Right lobe of liver (tissue), 6 donors: ENCODE measurements around the gene PDZD4. TPM values are rescaled to one million over a fixed set of nuclear protein-coding genes. Genes with fewer than 3 reads are reported as not detected.

Experiments used
- ATAC-seq, 4 donors: fragments of 200-7000 bp; cut with Tn5 transposase; one replicate each; pipeline ENCODE4 v1.9.1; 2020; ENCODE audit warnings: mild to moderate bottlenecking in 4 of 4, moderate library complexity in 4 of 4
- DNase-seq, 3 donors: peaks; one replicate each; pipeline ENCODE4 v3.0.0-alpha.2; 2020
- H3K27ac ChIP-seq, 3 donors: fragments of 200-600 bp; one replicate each; pipeline ENCODE4 v1.8.0; 2022
- H3K27me3 ChIP-seq, 2 donors: fragments of 200-600 bp; one replicate each; pipeline ENCODE4 v1.8.0; 2022
- H3K36me3 ChIP-seq, 4 donors: fragments of 200-600 bp; sonication (generic) in 1 of 4; one replicate each; pipeline versions ENCODE4 v1.5.1 to v1.8.0; 2017 to 2022; ENCODE audit warnings: control low read depth in 1 of 4
- H3K4me1 ChIP-seq, 4 donors: fragments of 200-600 bp; sonication (generic) in 1 of 4; one replicate each; pipeline versions ENCODE4 v1.5.1 to v1.8.0; 2017 to 2022; ENCODE audit warnings: control low read depth in 1 of 4
- H3K4me3 ChIP-seq, 3 donors: fragments of 200-600 bp; one replicate each; pipeline ENCODE4 v1.8.0; 2022
- H3K9me3 ChIP-seq, 4 donors: fragments of 200-600 bp; sonication (generic) in 1 of 4; one replicate each; pipeline versions ENCODE4 v1.5.1 to v1.8.0; 2017 to 2022; ENCODE audit warnings: control low read depth in 1 of 4
- CTCF ChIP-seq, 4 donors: fragments of 200-600 bp in 3 of 4; fragments of 450-650 bp in 1 of 4; IDR thresholded peaks; one replicate each; pipeline versions ENCODE4 v1.5.1 to v1.8.0; 2016 to 2022; ENCODE audit warnings: antibody characterized with exemption in 4 of 4, mild to moderate bottlenecking in 2 of 4
- POLR2A ChIP-seq: fragments of 450-650 bp; IDR thresholded peaks from one replicate; pipeline ENCODE4 v1.6.1; 2017; ENCODE audit warnings: antibody characterized with exemption, mild to moderate bottlenecking
- WGBS: methylation state at CpG from one replicate; pipeline ENCODE4 v1.1.6; 2018; ENCODE audit warnings: low coverage, low lambda C conversion rate; ENCODE audit not compliant: insufficient coverage; ENCODE audit errors: missing lambda C conversion rate; 5-methylcytosine and 5-hydroxymethylcytosine counted together
- intact Hi-C, 2 donors: fragments of 100-400 bp; cut with DNase I; formaldehyde crosslinking; loops; one replicate each; pipeline versions ENCODE4 v1.11.2 to v1.14.1; 2022
- total RNA-seq, 6 experiments: library from RNA; depleted of rRNA in 2 of 6; stranded (reverse); fragments of >200 nt in 2 of 6; fragmentation: NEBNext Ultra II Directional in 3 of 6; extraction: Animal tissue kit (Norgen Biotek cat#: 25700) in 3 of 6; gene quantifications; one replicate each; pipeline versions ENCODE4 v1.1.0 to v1.2.4, GENCODE V29; 2016 to 2023
- donor health status: DM: no; HTN: yes; CAD: no.
- donor health status: DM: no; HTN: no; CAD: no.
- donor health status: DM: no; HTN: no; CAD: no.
- donor health status: DM: no; HTN: yes; CAD: no.
- donor health status: DM: no; HTN: yes; CAD: no.

The PDZD4 gene
- total RNA-seq, 6 experiments from 2014 or later = 0.61 to 2.3 (median 1.5) TPM

DNA sequence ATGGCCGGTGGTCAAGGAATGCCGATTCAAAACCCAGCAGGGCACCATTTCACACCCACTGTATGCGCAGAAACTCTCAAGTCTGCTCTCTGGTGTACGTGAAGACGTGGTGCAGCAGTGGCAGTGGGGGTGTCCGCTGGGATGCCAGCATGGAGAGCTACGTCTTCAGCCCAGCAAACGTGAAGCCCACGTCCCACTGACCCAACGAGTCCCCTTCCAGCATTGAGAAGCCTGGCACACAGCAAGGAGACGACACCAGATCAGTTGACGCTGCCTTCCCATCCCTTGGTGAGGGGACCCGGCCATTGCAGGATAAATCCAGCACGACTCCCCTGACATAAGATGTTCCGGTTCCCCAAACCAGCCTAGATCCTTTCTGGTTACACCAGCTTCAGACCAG lies 68.5 kb downstream of the PDZD4 start:
- intact Hi-C loops = loop anchor here in 1 of 2 donors (5.0 kb wide), 1 partner anchor 190 kb away; no protein-coding TSS in a partner anchor
- DNase-seq (peak in 1 of 3 donors; percentile 24), ATAC-seq (no peak)
- no peak overlapping the region for H3K27ac ChIP-seq
- 60% methylated on average over 2 of the region's 15 CpGs for WGBS
- no peak for TF ChIP-seq POLR2A
- TF ChIP-seq CTCF (IDR thresholded peaks at IDR 0.05) = no peak
- no peak overlapping the region for H3K4me3 ChIP-seq
- H3K9me3 ChIP-seq = no peaks in the 10 kb centered on the region
- no peaks in the 10 kb centered on the region for H3K36me3 ChIP-seq
- H3K27me3 ChIP-seq = no peaks in the 10 kb centered on the region
- no peaks in the 10 kb centered on the region for H3K4me1 ChIP-seq

GRCh38 chrX:153755136-153755535 lies 75.2 kb downstream of the PDZD4 start:
- Histone ChIP-seq H3K4me1 (no peaks in the 10 kb centered on the region), H3K36me3 (no peaks in the 10 kb centered on the region), H3K27me3 (no peaks in the 10 kb centered on the region), H3K9me3 (peaks cover 0 to 8% (median 0%) of the 10 kb centered on the region in 4 donors), H3K4me3 (no peak overlapping the region), H3K27ac (no peak overlapping the region)
- no peak for TF ChIP-seq POLR2A
- no peak for TF ChIP-seq CTCF (IDR thresholded peaks at IDR 0.05)
- ATAC-seq (no peak), DNase-seq (no peak)
- WGBS = 73% methylated on average over 1 of the region's 1 CpG
- intact Hi-C loops = no loop called here

Other genes with a start within 250 kb of the PDZD4 start
- gene CCNQ, start 231.4 kb downstream of the PDZD4 start, total RNA-seq = 10 to 100 TPM in 2 of 6 experiments, 1 to 10 TPM in 4; 5.6 to 14.0 (median 7.5) TPM
- 1 to 10 TPM in 2 of 6 experiments, under 1 TPM in 4; 0.33 to 3.9 (median 0.69) TPM for gene DUSP9, start 183.3 kb downstream of the PDZD4 start, total RNA-seq
- under 1 TPM in 1 of 6 experiments, not detected in 5; 0.86 TPM for gene PNCK, start 156.7 kb downstream of the PDZD4 start, total RNA-seq
- 1 to 10 TPM; 1.6 to 9.2 (median 2.9) TPM for gene SLC6A8, start 142.6 kb downstream of the PDZD4 start, total RNA-seq
- 100 to 1,000 TPM; 100 to 126 (median 107) TPM for gene BCAP31, start 106.2 kb downstream of the PDZD4 start, total RNA-seq
- 10 to 100 TPM in 4 of 6 experiments, 1 to 10 TPM in 2; 8.0 to 20.8 (median 10.9) TPM for gene ABCD1, start 105.7 kb downstream of the PDZD4 start, total RNA-seq
- 1 to 10 TPM in 3 of 6 experiments, under 1 TPM in 3; 0.55 to 1.7 (median 0.94) TPM for gene PLXNB3, start 66.3 kb downstream of the PDZD4 start, total RNA-seq
- not detected for gene SRPK3, start 49.5 kb downstream of the PDZD4 start, total RNA-seq
- 10 to 100 TPM; 19.4 to 70.1 (median 27.4) TPM for gene IDH3G, start 36.2 kb downstream of the PDZD4 start, total RNA-seq
- 100 to 1,000 TPM; 150 to 221 (median 205) TPM for gene SSR4, start 35.9 kb downstream of the PDZD4 start, total RNA-seq
- under 1 TPM in 4 of 6 experiments, not detected in 2; 0.33 to 0.64 (median 0.47) TPM for gene L1CAM, start 55.6 kb upstream of the PDZD4 start, total RNA-seq
- under 1 TPM in 1 of 6 experiments, not detected in 5; 0.31 TPM for gene AVPR2, start 74.1 kb upstream of the PDZD4 start, total RNA-seq
- gene ARHGAP4, start 95.7 kb upstream of the PDZD4 start, total RNA-seq = 10 to 100 TPM in 2 of 6 experiments, 1 to 10 TPM in 4; 5.5 to 11.9 (median 8.7) TPM
- 10 to 100 TPM; 36.1 to 56.2 (median 39.7) TPM for gene NAA10, start 104.5 kb upstream of the PDZD4 start, total RNA-seq
- gene RENBP, start 114.1 kb upstream of the PDZD4 start, total RNA-seq = 1 to 10 TPM; 2.2 to 9.1 (median 5.2) TPM
- gene HCFC1, start 141.3 kb upstream of the PDZD4 start, total RNA-seq = 10 to 100 TPM; 15.2 to 32.5 (median 19.7) TPM
- 10 to 100 TPM in 1 of 6 experiments, 1 to 10 TPM in 5; 3.8 to 10.3 (median 5.9) TPM for gene TMEM187, start 142.2 kb upstream of the PDZD4 start, total RNA-seq
- gene IRAK1, start 189.4 kb upstream of the PDZD4 start, total RNA-seq = 10 to 100 TPM; 27.4 to 77.7 (median 41.4) TPM